IMR-90 (cell line): ENCODE results near the gene FADS6. TPM values are rescaled to one million over a fixed set of nuclear protein-coding genes. Genes with fewer than 3 reads are reported as not detected.

Experiments used
- ATAC-seq: fragments of 200-7000 bp; cut with Tn5 transposase; 2 replicates; pipeline ENCODE4 v1.9.1; 2020; ENCODE audit warnings: low read depth, mild to moderate bottlenecking, moderate library complexity
- BruUV-seq: library from RNA; stranded (reverse); fragments of 400-500 nt; replicated peaks from 2 replicates; lab custom pipeline; 2021; lab: Mats Ljungman, UMichigan
- CTCF ChIA-PET: fragments of 300-600 bp; formaldehyde crosslinking; extraction: SDS; loops from one replicate; lab custom pipeline; 2021; ENCODE audit warnings: antibody characterized with exemption; lab: Yijun Ruan, JAX
- POLR2A ChIA-PET: fragments of 300-600 bp; sonication (Branson Sonifier 250); formaldehyde crosslinking; loops from one replicate; lab custom pipeline; 2022; ENCODE audit warnings: antibody characterized with exemption; ENCODE audit not compliant: unreplicated experiment; lab: Charles Lee
- DNase-seq: peaks from one replicate; pipeline ENCODE4 v3.0.0; 2013
- H2AFZ ChIP-seq: replicated peaks from 2 replicates; pipeline ENCODE3; 2013; ENCODE audit warnings: low read length, mild to moderate bottlenecking; ENCODE audit not compliant: poor library complexity
- H2AK5ac ChIP-seq: 2 replicates; pipeline ENCODE4 v1.6.1; 2013; ENCODE audit warnings: low read depth, low read length, inconsistent platforms
- H2AK9ac ChIP-seq: replicated peaks from 2 replicates; pipeline ENCODE3; 2013; ENCODE audit warnings: mild to moderate bottlenecking, low read depth, low read length, moderate library complexity; ENCODE audit not compliant: poor library complexity
- H2BK120ac ChIP-seq: 2 replicates; pipeline ENCODE4 v1.6.1; 2013; ENCODE audit warnings: low read depth, low read length, inconsistent platforms
- H2BK15ac ChIP-seq: 3 replicates; pipeline ENCODE4 v1.6.1; 2013; ENCODE audit warnings: low read depth, low read length, inconsistent platforms
- H2BK20ac ChIP-seq: 2 replicates; pipeline ENCODE4 v1.6.1; 2013; ENCODE audit warnings: low read depth, mild to moderate bottlenecking, inconsistent platforms, low read length, moderate library complexity
- H2BK5ac ChIP-seq: 2 replicates; pipeline ENCODE4 v1.6.1; 2013; ENCODE audit warnings: mild to moderate bottlenecking, low read depth, low read length, inconsistent platforms; ENCODE audit not compliant: poor library complexity, severe bottlenecking
- H3K14ac ChIP-seq: replicated peaks from 2 replicates; pipeline ENCODE4 v1.6.1; 2013; ENCODE audit warnings: low read depth, low read length, inconsistent platforms
- H3K18ac ChIP-seq: 2 replicates; pipeline ENCODE4 v1.6.1; 2013; ENCODE audit warnings: low read depth, low read length, control low read depth
- H3K23ac ChIP-seq: 2 replicates; pipeline ENCODE4 v1.6.1; 2013; ENCODE audit warnings: low read depth, low read length, inconsistent platforms
- H3K27ac ChIP-seq: 2 replicates; pipeline ENCODE4 v1.5.1; 2013; ENCODE audit warnings: mild to moderate bottlenecking, control low read depth, low read length; ENCODE audit not compliant: insufficient read depth
- H3K27me3 ChIP-seq: 2 replicates; pipeline ENCODE4 v1.6.1; 2013; ENCODE audit warnings: low read length; ENCODE audit not compliant: control insufficient read depth, insufficient read depth
- H3K36me3 ChIP-seq: 2 replicates; pipeline ENCODE4 v1.6.1; 2013; ENCODE audit warnings: low read length, mixed read lengths; ENCODE audit not compliant: control insufficient read depth, insufficient read depth
- H3K4ac ChIP-seq: 2 replicates; pipeline ENCODE4 v1.6.1; 2013; ENCODE audit warnings: low read depth, low read length, inconsistent platforms
- H3K4me1 ChIP-seq: 2 replicates; pipeline ENCODE4 v1.6.1; 2013; ENCODE audit warnings: low read length, mixed read lengths; ENCODE audit not compliant: control insufficient read depth, insufficient read depth
- H3K4me2 ChIP-seq: 2 replicates; pipeline ENCODE4 v1.6.1; 2013; ENCODE audit warnings: low read depth, mild to moderate bottlenecking, control low read depth, low read length, moderate library complexity
- H3K4me3 ChIP-seq: 2 replicates; pipeline ENCODE4 v1.5.1; 2013; ENCODE audit warnings: low read depth, mild to moderate bottlenecking, control low read depth, low read length, moderate library complexity; ENCODE audit not compliant: insufficient read depth
- H3K56ac ChIP-seq: 2 replicates; pipeline ENCODE4 v1.6.1; 2013; ENCODE audit warnings: low read length, inconsistent platforms; ENCODE audit not compliant: insufficient read depth; ENCODE audit errors: extremely low read depth
- H3K79me1 ChIP-seq, 2 experiments: 2 replicates each; pipeline ENCODE4 v1.6.1; 2013; ENCODE audit warnings: low read length in 2 of 2, inconsistent platforms in 1 of 2, low read depth in 1 of 2
- H3K9ac ChIP-seq: 2 replicates; pipeline ENCODE4 v1.6.1; 2013; ENCODE audit warnings: low read depth, low read length, control low read depth
- H3K9me1 ChIP-seq: 2 replicates; pipeline ENCODE4 v1.6.1; 2013; ENCODE audit warnings: low read length, inconsistent platforms; ENCODE audit not compliant: insufficient read depth
- H3K9me3 ChIP-seq: 2 replicates; pipeline ENCODE4 v1.6.1; 2013; ENCODE audit warnings: low read length; ENCODE audit not compliant: control insufficient read depth, insufficient read depth
- H4K20me1 ChIP-seq: 2 replicates; pipeline ENCODE4 v1.6.1; 2013; ENCODE audit warnings: low read length, inconsistent platforms; ENCODE audit not compliant: insufficient read depth
- H4K5ac ChIP-seq: 2 replicates; pipeline ENCODE4 v1.6.1; 2013; ENCODE audit warnings: mild to moderate bottlenecking, low read depth, low read length, control low read depth
- H4K8ac ChIP-seq, 2 experiments: 2 replicates each; pipeline ENCODE4 v1.6.1; 2013; ENCODE audit warnings: low read depth in 2 of 2, low read length in 2 of 2, control low read depth in 1 of 2, inconsistent platforms in 1 of 2
- H4K91ac ChIP-seq: 2 replicates; pipeline ENCODE4 v1.6.1; 2013; ENCODE audit warnings: low read depth, low read length, inconsistent platforms; ENCODE audit not compliant: insufficient read depth
- BHLHE40 ChIP-seq: fragments of 150-350 bp; IDR thresholded peaks from 2 replicates; pipeline ENCODE4 v1.6.1; 2016; ENCODE audit warnings: mild to moderate bottlenecking, low read depth, low read length
- CEBPB ChIP-seq: IDR thresholded peaks from 2 replicates; pipeline ENCODE4 v1.6.1; 2012; ENCODE audit warnings: low read depth, low read length, improper control_type of control experiment
- CHD1 ChIP-seq: IDR thresholded peaks from 2 replicates; pipeline ENCODE4 v1.6.1; 2012; ENCODE audit warnings: low read depth, low read length, improper control_type of control experiment
- CTCF ChIP-seq: conservative IDR thresholded peaks from 2 replicates; pipeline ENCODE4 v1.5.1; 2012; ENCODE audit warnings: mild to moderate bottlenecking, low read depth, low read length, improper control_type of control experiment
- ELK1 ChIP-seq: fragments of 150-350 bp; IDR thresholded peaks from 2 replicates; pipeline ENCODE4 v1.6.1; 2016; ENCODE audit warnings: low read depth, mild to moderate bottlenecking, low read length, moderate library complexity, borderline replicate concordance
- FOS ChIP-seq: fragments of 150-350 bp; IDR thresholded peaks from 2 replicates; pipeline ENCODE4 v1.6.1; 2016; ENCODE audit warnings: low read depth, low read length
- MAFK ChIP-seq: IDR thresholded peaks from 2 replicates; pipeline ENCODE4 v1.6.1; 2012; ENCODE audit warnings: low read depth, low read length, improper control_type of control experiment
- MAZ ChIP-seq: IDR thresholded peaks from 2 replicates; pipeline ENCODE4 v1.6.1; 2012; ENCODE audit warnings: low read depth, mild to moderate bottlenecking, low read length, improper control_type of control experiment, moderate library complexity, borderline replicate concordance
- NFE2L2 ChIP-seq: fragments of 150-350 bp; IDR thresholded peaks from 2 replicates; pipeline ENCODE4 v1.6.1; 2016; ENCODE audit warnings: low read depth, mild to moderate bottlenecking, low read length
- POLR2A ChIP-seq: IDR thresholded peaks from 2 replicates; pipeline ENCODE4 v1.6.1; 2012; ENCODE audit warnings: mild to moderate bottlenecking, low read depth, low read length
- RAD21 ChIP-seq: IDR thresholded peaks from 2 replicates; pipeline ENCODE4 v1.6.1; 2012; ENCODE audit warnings: low read length, improper control_type of control experiment
- RCOR1 ChIP-seq: IDR thresholded peaks from 2 replicates; pipeline ENCODE4 v1.6.1; 2012; ENCODE audit warnings: mild to moderate bottlenecking, low read length, improper control_type of control experiment; ENCODE audit not compliant: insufficient replicate concordance
- RFX5 ChIP-seq: IDR thresholded peaks from 2 replicates; pipeline ENCODE4 v1.8.0; 2012; ENCODE audit warnings: low read depth, mild to moderate bottlenecking, low read length, moderate library complexity
- SMC3 ChIP-seq: fragments of 150-350 bp; IDR thresholded peaks from 2 replicates; pipeline ENCODE4 v1.6.1; 2016; ENCODE audit warnings: low read depth, mild to moderate bottlenecking, antibody characterized with exemption, low read length, moderate library complexity
- USF2 ChIP-seq: fragments of 150-350 bp; IDR thresholded peaks from 2 replicates; pipeline ENCODE4 v1.6.1; 2017; ENCODE audit warnings: mild to moderate bottlenecking, antibody characterized with exemption, low read length, low read depth
- WGBS, 2 experiments: methylation state at CpG; one replicate each; pipeline versions ENCODE4 v1.1.5 to v1.1.7; 2013; ENCODE audit warnings: missing lambda C conversion rate in 2 of 2; ENCODE audit not compliant: insufficient read length in 1 of 2; ENCODE audit errors: extremely low coverage in 2 of 2; 5-methylcytosine and 5-hydroxymethylcytosine counted together
- dilution Hi-C: fragments of 300-500 bp; cut with HindIII; formaldehyde crosslinking; loops from one replicate; pipeline ENCODE4 v1.14.3; 2018; ENCODE audit warnings: low sequenced_read_pairs; ENCODE audit not compliant: unreplicated experiment
- in situ Hi-C: fragments of 300-500 bp; cut with MboI; formaldehyde crosslinking; loops from 3 replicates; pipeline ENCODE4 v1.14.3; 2019; ENCODE audit warnings: low sequenced_read_pairs, inconsistent platforms, mixed read lengths
- intact Hi-C: fragments of 100-400 bp; cut with micrococcal nuclease; formaldehyde crosslinking; loops from 2 replicates; pipeline ENCODE4 v1.10.0; 2022
- polyA plus RNA-seq, 3 experiments: library from polyadenylated mRNA; depleted of rRNA; stranded (reverse); fragments of >200 nt; gene quantifications; 2 replicates each; pipeline ENCODE4 v1.2.3, GENCODE V29; 2012; ENCODE audit warnings: low replicate concordance in 1 of 3
- total RNA-seq: library from RNA; depleted of rRNA; stranded (reverse); fragments of >200 nt; gene quantifications from 2 replicates; pipeline ENCODE4 v1.2.3, GENCODE V29; 2012

The FADS6 gene
- total and polyA plus RNA-seq, 2 of the 4 experiments (the other 2 are of a cell fraction), result not detected

GRCh38 chr17:74864866-74865395, 28.5 kb downstream of the FADS6 start:
- Histone ChIP-seq H2AK5ac (no peak overlapping the region), H3K4ac (no peak overlapping the region), H2BK5ac (no peak overlapping the region), H3K79me1 (peaks cover 0 to 7% of the 10 kb centered on the region in 2 experiments; a peak in 2 of 4 replicates), H2AFZ (no peak overlapping the region), H3K4me2 (no peak overlapping the region), H4K5ac (no peak overlapping the region), H3K23ac (no peak overlapping the region), H3K18ac (no peak overlapping the region), H3K4me3 (no peak overlapping the region), H4K91ac (no peak overlapping the region), H3K9ac (no peak overlapping the region), H2BK20ac (no peak overlapping the region), H2BK120ac (no peak overlapping the region), H2AK9ac (peak overlapping the region; percentile 70), H3K27me3 (peaks cover 24% of the 10 kb centered on the region), H3K4me1 (no peaks in the 10 kb centered on the region; the same call in 1 of the 2 replicates), H3K36me3 (peaks cover 9% of the 10 kb centered on the region; the same call in 1 of the 2 replicates), H2BK15ac (no peak overlapping the region), H4K8ac (no peak overlapping the region), H4K20me1 (peaks cover 8% of the 10 kb centered on the region; the same call in 1 of the 2 replicates), H3K9me1 (no peaks in the 10 kb centered on the region), H3K14ac (no peak overlapping the region), H3K27ac (no peak overlapping the region), H3K9me3 (no peaks in the 10 kb centered on the region), H3K56ac (no peak overlapping the region)
- ATAC-seq (peak; percentile 89), DNase-seq (peak; percentile 57)
- intact Hi-C loops (loop anchor here (1.0 to 10.0 kb wide), 3 partner anchors 74 to 490 kb away; no protein-coding TSS in a partner anchor), in situ Hi-C loops (loop anchor here (5.0 to 25.0 kb wide), 3 partner anchors 73 to 653 kb away; partner anchors contain the start of genes RPL38 and TTYH2), dilution Hi-C loops (no loop called here)
- no TSS peak for BruUV-seq
- ChIA-PET CTCF (interaction anchor here (0.6 to 1.9 kb wide), 4 partner anchors 12 to 120 kb away, joined by 3 to 10 read pairs (median 4); no protein-coding TSS in a partner anchor), POLR2A (no interaction called here)
- WGBS, 2 experiments, result 32% methylated on average over 5 of the region's 11 CpGs; no CpG with 5 or more reads in 1 of the 2 experiments
- no peak for TF ChIP-seq RCOR1
- TF ChIP-seq POLR2A, result no peak
- peak; percentile 68 for TF ChIP-seq CEBPB
- no peak for TF ChIP-seq ELK1
- no peak for TF ChIP-seq FOS
- peak; percentile 57 for TF ChIP-seq MAFK
- no peak for TF ChIP-seq CHD1
- TF ChIP-seq RFX5, result no peak
- TF ChIP-seq MAZ, result 0 out of 2 replicates have a peak, but pooled peaks have one; percentile 20
- peak; percentile 81 for TF ChIP-seq SMC3
- no peak for TF ChIP-seq USF2
- no peak for TF ChIP-seq BHLHE40
- TF ChIP-seq NFE2L2, result no peak
- peak; percentile 90 for TF ChIP-seq CTCF
- peak; percentile 80 for TF ChIP-seq RAD21
